ENCODE data around the gene GTF3C1.
"Not testable (repeated sequence)": the region's sequence is repeated elsewhere in the genome, so short reads cannot be mapped to it uniquely, and the experiment has no call there.

Gene GTF3C1

DNA sequence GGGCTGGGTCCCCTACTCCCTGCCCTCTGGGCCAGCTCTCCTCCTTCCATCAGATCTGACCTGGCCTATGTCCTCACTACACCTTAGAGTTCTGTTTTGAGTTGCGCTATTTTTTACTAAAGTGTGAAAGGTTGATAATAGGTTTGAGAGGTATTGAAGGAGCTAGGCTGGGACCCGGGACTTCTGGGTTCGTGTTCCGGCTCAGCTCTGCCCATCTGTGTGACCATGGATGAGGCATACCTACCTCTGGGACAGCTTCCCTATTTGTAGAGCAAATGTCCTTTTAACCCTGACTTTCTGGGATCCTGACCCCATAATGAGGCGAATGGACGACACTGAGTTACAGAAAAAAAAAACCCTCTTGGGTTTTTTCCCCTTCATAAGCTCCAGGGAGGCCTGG lies 111.8 kb downstream of the GTF3C1 start:
- H3K4me3 ChIP-seq (ENCODE audit: low read length), result no peak overlapping the region
- DNase-seq (ENCODE audit: low read depth), result no peak
- TF ChIP-seq, protein P1, sequence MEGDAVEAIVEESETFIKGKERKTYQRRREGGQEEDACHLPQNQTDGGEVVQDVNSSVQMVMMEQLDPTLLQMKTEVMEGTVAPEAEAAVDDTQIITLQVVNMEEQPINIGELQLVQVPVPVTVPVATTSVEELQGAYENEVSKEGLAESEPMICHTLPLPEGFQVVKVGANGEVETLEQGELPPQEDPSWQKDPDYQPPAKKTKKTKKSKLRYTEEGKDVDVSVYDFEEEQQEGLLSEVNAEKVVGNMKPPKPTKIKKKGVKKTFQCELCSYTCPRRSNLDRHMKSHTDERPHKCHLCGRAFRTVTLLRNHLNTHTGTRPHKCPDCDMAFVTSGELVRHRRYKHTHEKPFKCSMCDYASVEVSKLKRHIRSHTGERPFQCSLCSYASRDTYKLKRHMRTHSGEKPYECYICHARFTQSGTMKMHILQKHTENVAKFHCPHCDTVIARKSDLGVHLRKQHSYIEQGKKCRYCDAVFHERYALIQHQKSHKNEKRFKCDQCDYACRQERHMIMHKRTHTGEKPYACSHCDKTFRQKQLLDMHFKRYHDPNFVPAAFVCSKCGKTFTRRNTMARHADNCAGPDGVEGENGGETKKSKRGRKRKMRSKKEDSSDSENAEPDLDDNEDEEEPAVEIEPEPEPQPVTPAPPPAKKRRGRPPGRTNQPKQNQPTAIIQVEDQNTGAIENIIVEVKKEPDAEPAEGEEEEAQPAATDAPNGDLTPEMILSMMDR (conservative IDR thresholded peaks at IDR 0.05; ENCODE audit: low read depth, low read length), result no peak

DNA sequence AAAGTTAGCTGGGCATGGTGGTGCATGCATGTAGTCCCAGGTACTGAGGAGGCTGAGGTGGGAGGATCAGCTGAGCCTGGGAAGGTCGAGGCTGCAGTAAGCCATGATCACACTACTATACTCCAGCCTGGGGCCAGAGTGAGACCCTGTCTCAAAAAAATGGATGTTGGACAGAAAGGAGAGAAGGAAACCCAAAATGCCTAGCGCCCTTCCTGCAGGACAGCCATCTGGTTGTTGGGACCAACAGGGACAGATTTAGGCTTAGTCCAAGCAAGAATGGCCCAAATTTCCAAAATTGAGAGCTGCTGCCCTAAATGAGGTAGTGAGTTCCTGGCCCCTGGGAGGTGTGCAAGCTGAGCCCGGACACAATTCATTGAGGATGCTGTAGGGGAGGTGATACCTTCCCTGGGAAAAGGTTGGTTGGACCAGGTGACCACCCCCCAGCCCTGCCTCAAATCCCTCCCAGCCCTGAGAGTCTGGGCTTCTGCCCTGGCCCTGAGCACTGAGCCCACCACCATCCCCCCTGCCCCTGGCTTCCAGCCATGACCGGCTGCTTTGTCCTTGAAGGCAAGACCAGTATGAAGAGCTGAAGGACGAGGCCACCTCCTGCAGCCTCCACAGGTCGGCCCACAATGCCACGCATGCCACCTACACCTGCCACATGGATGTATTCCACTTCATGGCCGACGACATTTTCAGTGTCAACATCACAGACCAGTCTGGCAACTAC lies 112.6 kb downstream of the GTF3C1 start:
- H3K4me3 ChIP-seq (ENCODE audit: low read length), result no peak overlapping the region
- no peak for DNase-seq (ENCODE audit: low read depth)
- TF ChIP-seq, protein P1 (conservative IDR thresholded peaks at IDR 0.05; ENCODE audit: low read depth, low read length), result no peak

DNA sequence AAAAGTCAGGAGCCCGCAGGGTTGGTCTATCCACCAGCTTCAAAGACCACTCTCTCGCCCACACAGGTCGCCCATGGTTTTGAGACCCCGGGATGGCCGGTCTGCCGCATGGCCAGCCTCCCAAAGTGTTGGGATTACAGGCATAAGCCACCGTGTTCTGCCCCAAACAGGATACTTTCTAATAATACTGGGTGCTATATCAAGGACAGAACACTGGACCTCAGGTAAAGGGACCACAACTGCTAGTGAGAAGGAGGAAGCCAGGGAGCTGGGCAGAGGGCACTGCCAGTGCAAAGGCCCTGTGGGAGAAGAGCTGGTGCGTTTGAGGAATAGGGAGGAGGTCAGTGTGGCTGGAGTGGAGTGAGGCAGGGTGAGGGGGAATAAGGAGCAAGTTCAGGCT lies 113.6 kb downstream of the GTF3C1 start:
- DNase-seq (ENCODE audit: low read depth), result no peak
- TF ChIP-seq, protein P1 (conservative IDR thresholded peaks at IDR 0.05; ENCODE audit: low read depth, low read length), result no peak
- no peak overlapping the region for H3K4me3 ChIP-seq (ENCODE audit: low read length)

DNA sequence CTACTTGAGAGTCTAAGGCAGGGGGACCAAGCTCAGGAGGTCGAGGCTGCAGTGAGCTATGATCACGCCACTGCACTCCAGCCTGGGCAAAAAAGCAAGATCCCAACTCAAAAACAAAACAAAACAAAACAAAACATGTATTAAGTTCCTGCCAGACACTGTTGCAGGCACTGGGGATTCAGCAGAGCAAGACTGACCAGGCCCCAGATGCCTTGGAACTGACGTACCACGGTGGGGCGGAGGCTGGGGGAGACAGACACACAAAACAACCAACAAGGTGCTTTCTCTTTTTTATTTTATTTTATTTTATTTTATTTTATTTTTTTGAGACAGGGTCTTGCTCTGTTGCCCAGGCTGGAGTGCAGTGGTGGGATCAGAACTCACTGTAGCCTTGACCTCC lies 114.6 kb downstream of the GTF3C1 start:
- DNase-seq (ENCODE audit: low read depth); H3K4me3 ChIP-seq (ENCODE audit: low read length): not testable (repeated sequence)

DNA sequence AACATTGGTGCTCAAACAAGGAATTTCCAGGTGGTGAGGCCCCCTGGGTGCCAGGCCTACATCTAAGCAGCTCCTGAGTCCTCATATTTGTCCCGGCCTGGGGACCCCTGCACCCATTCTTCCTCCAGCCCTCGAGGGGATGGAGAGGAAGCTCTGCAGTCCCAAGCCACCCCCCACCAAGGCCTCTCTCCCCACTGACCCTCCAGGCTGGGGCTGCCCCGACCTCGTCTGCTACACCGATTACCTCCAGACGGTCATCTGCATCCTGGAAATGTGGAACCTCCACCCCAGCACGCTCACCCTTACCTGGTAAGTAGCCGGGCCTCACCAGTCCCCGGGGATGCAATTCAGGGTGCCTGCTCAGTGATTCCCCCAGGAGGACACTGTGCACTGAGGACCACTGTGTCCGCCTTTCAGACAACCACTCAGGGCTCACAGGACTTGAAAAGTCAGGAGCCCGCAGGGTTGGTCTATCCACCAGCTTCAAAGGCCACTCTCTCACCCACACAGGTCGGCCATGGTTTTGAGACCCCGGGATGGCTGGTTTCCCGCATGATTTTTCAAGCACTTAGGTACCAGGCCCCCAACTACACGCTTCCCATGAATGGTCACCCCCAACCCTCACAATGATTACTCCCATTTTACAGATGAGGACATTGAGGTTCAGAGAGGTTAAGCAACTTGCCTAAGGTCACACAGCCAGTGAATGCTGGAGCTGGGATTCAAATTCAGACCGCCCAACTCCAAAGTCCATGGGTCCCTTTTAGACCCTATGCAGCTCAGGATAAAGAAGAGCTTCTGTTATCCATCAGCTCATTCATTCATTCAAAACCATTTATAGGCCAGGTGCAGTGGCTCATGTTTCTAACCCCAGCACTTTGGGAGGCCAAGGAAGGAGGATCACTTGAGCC lies 115.3 kb downstream of the GTF3C1 start:
- DNase-seq (ENCODE audit: low read depth), result no peak
- no peak overlapping the region for H3K4me3 ChIP-seq (ENCODE audit: low read length)
- TF ChIP-seq, protein P1 (conservative IDR thresholded peaks at IDR 0.05; ENCODE audit: low read depth, low read length), result no peak

DNA sequence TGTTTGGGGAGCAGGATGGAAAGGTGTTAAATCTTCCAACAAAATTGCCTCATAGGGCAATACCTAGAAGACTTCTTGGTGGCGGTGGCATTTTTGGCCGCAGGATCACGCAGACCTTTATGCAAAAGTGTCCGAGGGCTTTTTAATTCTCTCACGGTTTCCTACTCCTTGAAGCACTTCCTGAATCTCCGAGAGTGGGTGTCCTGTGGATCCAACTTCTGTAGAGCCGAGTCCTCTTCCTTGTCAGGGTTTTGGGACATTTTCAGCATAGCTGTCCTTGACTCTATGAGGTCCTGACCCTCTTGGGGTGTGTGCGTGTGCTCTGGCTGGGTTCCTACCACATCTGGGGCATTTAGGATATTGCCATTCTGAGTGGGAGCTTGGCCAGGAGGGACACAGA lies 116.1 kb downstream of the GTF3C1 start:
- H3K4me3 ChIP-seq (ENCODE audit: low read length), result no peak overlapping the region
- TF ChIP-seq, protein P1 (conservative IDR thresholded peaks at IDR 0.05; ENCODE audit: low read depth, low read length), result no peak
- no peak for DNase-seq (ENCODE audit: low read depth)

DNA sequence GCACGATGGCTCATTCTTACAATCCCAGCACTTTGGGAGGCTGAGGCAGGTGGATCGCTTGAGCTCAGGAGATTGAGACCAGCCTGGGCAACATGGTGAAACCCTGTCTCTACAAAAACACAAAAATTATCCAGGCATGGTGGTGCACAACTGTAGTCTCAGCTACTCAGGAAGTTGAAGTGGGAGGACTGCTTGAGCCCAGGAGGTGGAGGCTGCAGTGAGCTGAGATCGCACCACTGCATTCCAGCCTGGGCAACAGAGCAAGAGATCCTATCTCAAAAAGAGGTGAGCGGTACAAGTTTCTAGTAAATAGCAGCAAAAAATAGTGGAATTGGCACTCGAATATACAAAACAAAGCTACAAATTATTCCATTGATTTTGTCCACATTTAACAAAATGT lies 116.5 kb downstream of the GTF3C1 start:
- DNase-seq (ENCODE audit: low read depth); H3K4me3 ChIP-seq (ENCODE audit: low read length): not testable (repeated sequence)

DNA sequence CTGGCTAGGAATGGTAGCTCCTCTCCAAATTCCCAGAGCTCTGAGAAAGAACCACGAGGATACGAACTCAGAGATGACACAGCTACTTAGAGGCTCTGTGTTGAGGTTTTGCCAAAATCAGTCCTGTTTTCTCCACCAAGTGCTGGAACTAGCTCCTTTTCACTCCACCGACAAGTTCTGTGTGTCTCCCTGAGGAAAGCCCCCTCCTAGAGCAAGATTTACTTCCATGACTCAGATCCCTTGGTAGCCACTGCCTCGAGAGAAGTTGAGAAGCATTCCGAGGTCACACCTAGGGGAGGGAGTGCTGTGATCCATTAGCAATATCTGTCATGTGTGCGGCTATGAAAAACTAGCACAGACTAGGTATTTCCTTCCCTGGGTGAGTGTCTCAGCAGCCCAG lies 117.2 kb downstream of the GTF3C1 start:
- TF ChIP-seq, protein P1 (conservative IDR thresholded peaks at IDR 0.05; ENCODE audit: low read depth, low read length), result no peak
- no peak overlapping the region for H3K4me3 ChIP-seq (ENCODE audit: low read length)
- DNase-seq (ENCODE audit: low read depth), result peak; percentile 27
